Measurements from ENCODE around the gene ECPAS.

DNA sequence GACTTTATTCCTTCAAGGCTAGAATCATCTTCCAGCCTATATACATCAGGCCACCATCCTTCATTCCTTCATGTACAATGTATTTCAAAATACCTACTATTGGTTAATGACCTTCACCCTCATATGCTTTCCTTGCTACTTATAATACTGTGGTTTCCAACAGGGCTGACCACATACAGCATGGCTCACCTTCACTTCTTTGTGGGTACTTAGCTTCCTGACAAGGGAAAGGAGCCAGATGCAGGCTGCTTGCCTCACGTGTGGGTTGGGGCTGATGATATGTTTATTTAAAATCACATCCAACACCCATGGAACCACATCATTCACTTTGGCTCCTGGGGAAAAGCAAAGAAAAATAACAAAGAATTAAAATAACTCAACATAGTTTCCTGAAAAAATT lies 90.2 kb downstream of the ECPAS start:
- TF ChIP-seq, protein P1, sequence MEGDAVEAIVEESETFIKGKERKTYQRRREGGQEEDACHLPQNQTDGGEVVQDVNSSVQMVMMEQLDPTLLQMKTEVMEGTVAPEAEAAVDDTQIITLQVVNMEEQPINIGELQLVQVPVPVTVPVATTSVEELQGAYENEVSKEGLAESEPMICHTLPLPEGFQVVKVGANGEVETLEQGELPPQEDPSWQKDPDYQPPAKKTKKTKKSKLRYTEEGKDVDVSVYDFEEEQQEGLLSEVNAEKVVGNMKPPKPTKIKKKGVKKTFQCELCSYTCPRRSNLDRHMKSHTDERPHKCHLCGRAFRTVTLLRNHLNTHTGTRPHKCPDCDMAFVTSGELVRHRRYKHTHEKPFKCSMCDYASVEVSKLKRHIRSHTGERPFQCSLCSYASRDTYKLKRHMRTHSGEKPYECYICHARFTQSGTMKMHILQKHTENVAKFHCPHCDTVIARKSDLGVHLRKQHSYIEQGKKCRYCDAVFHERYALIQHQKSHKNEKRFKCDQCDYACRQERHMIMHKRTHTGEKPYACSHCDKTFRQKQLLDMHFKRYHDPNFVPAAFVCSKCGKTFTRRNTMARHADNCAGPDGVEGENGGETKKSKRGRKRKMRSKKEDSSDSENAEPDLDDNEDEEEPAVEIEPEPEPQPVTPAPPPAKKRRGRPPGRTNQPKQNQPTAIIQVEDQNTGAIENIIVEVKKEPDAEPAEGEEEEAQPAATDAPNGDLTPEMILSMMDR (IDR thresholded peaks at IDR 0.05; ENCODE audit: insufficient read depth, low read depth, low read length), result no peak
- no peak for TF ChIP-seq EZH2 (IDR thresholded peaks at IDR 0.05; ENCODE audit: insufficient read depth, low read length)

Data from astrocyte (in vitro differentiated cells and primary cell).